HCT116 (cell line): Measurements from ENCODE around the gene AEBP2. TPM values are rescaled to one million over a fixed set of nuclear protein-coding genes. Genes with fewer than 3 reads are reported as not detected.

ENCODE experiments used
- ATAC-seq: fragments of 200-7000 bp; cut with Tn5 transposase; 2 replicates; pipeline ENCODE4 v1.9.1; 2020; ENCODE audit warnings: mild to moderate bottlenecking, moderate library complexity
- BruUV-seq: library from RNA; stranded (reverse); fragments of 400-500 nt; replicated peaks from 2 replicates; lab custom pipeline; 2021; lab: Mats Ljungman, UMichigan
- CTCF ChIA-PET: fragments of 300-600 bp; sonication (Branson Sonifier 250); formaldehyde crosslinking; loops from one replicate; lab custom pipeline; 2021; ENCODE audit warnings: antibody characterized with exemption; lab: Charles Lee
- POLR2A ChIA-PET: fragments of 300-600, 350-600 bp; sonication (Branson Sonifier 250); formaldehyde crosslinking; loops from one replicate; lab custom pipeline; 2021; ENCODE audit warnings: antibody characterized with exemption; lab: Charles Lee
- RAD21 ChIA-PET, 2 experiments: fragments of 300-600 bp; sonication (Branson Sonifier 250); formaldehyde crosslinking; loops; one replicate each; lab custom pipeline; 2023; ENCODE audit warnings: low total read pairs in 2 of 2; ENCODE audit not compliant: uncharacterized antibody in 2 of 2, unreplicated experiment in 2 of 2, low non-redundant PET in 1 of 2; lab: Charles Lee
- DNase-seq: peaks from one replicate; pipeline ENCODE4 v3.0.0-alpha.2; 2010; ENCODE audit warnings: low read depth, low spot score
- H2AFZ ChIP-seq: fragments of 200-600 bp; shearing (Covaris generic), sonication (generic); 2 replicates; pipeline ENCODE4 v1.6.1; 2017; ENCODE audit warnings: low read depth, mixed run types, mixed read lengths, antibody characterized with exemption, low read length; ENCODE audit not compliant: poor library complexity, severe bottlenecking
- H3K27ac ChIP-seq: 2 replicates; pipeline ENCODE4 v1.5.1; 2012; ENCODE audit warnings: low read depth, low read length
- H3K27me3 ChIP-seq: fragments of 200-600 bp; sonication (generic); 2 replicates; pipeline ENCODE4 v1.6.1; 2016; ENCODE audit warnings: mixed run types, low read length, mixed read lengths; ENCODE audit not compliant: insufficient read depth
- H3K36me3 ChIP-seq, 2 experiments: fragments of 200-500 bp in 1 of 2; fragments of 200-600 bp in 1 of 2; sonication (Bioruptor generic) in 1 of 2; sonication (generic) in 1 of 2; 2 replicates each; pipeline versions ENCODE4 v1.5.1 to v1.6.1; 2014 to 2016; ENCODE audit warnings: low read length in 2 of 2, inconsistent platforms in 1 of 2, mixed read lengths in 1 of 2, mixed run types in 1 of 2; ENCODE audit not compliant: insufficient read depth in 2 of 2, control insufficient read depth in 1 of 2
- H3K4me1 ChIP-seq, 2 experiments: fragments of 200-600 bp in 1 of 2; sonication (generic) in 1 of 2; 2 replicates each; pipeline versions ENCODE4 v1.5.1 to v1.6.1; 2012 to 2017; ENCODE audit warnings: low read length in 2 of 2, inconsistent platforms in 1 of 2, mild to moderate bottlenecking in 1 of 2, mixed read lengths in 1 of 2, mixed run types in 1 of 2, moderate library complexity in 1 of 2; ENCODE audit not compliant: insufficient read depth in 2 of 2, control insufficient read depth in 1 of 2
- H3K4me2 ChIP-seq: fragments of 200-600 bp; sonication (generic); 2 replicates; pipeline ENCODE4 v1.6.1; 2017; ENCODE audit warnings: mixed run types, low read length, mixed read lengths
- H3K4me3 ChIP-seq, 2 experiments: fragments of 200-600 bp in 1 of 2; sonication (generic) in 1 of 2; replicated peaks in 1 of 2; 2 replicates each; pipeline ENCODE4 v1.5.1; 2011 to 2016; ENCODE audit warnings: low read length in 2 of 2, control low read depth in 1 of 2, low read depth in 1 of 2, mild to moderate bottlenecking in 1 of 2, mixed read lengths in 1 of 2, mixed run types in 1 of 2
- H3K79me2 ChIP-seq: fragments of 200-600 bp; sonication (generic); 2 replicates; pipeline ENCODE4 v1.6.1; 2017; ENCODE audit warnings: mild to moderate bottlenecking, mixed run types, low read length, moderate library complexity, mixed read lengths; ENCODE audit not compliant: insufficient read depth
- H3K9ac ChIP-seq: fragments of 200-600 bp; sonication (generic); 2 replicates; pipeline ENCODE4 v1.6.1; 2016; ENCODE audit warnings: low read length, mixed read lengths
- H3K9me2 ChIP-seq: fragments of 200-600 bp; sonication (generic), shearing (Covaris generic); 2 replicates; pipeline ENCODE4 v1.6.1; 2017; ENCODE audit warnings: mixed run types, mild to moderate bottlenecking, moderate library complexity; ENCODE audit not compliant: insufficient read depth
- H3K9me3 ChIP-seq, 2 experiments: fragments of 200-500 bp in 1 of 2; fragments of 200-600 bp in 1 of 2; sonication (Bioruptor generic) in 1 of 2; sonication (generic) in 1 of 2; 2 replicates each; pipeline ENCODE4 v1.6.1; 2014 to 2017; ENCODE audit warnings: low read length in 2 of 2, mixed read lengths in 2 of 2, inconsistent platforms in 1 of 2, low read depth in 1 of 2, mild to moderate bottlenecking in 1 of 2, mixed run types in 1 of 2, moderate library complexity in 1 of 2; ENCODE audit not compliant: control insufficient read depth in 1 of 2, insufficient read depth in 1 of 2
- H4K20me1 ChIP-seq: fragments of 200-600 bp; sonication (generic), shearing (Covaris generic); 2 replicates; pipeline ENCODE4 v1.6.1; 2017; ENCODE audit warnings: mixed run types, mild to moderate bottlenecking, moderate library complexity; ENCODE audit not compliant: insufficient read depth
- CBX3 ChIP-seq: IDR thresholded peaks from 2 replicates; pipeline ENCODE4 v1.6.1; 2012; ENCODE audit warnings: low read depth
- CEBPB ChIP-seq: IDR thresholded peaks from 2 replicates; pipeline ENCODE4 v1.6.1; 2012; ENCODE audit warnings: low read depth
- EGR1 ChIP-seq: IDR thresholded peaks from 2 replicates; pipeline ENCODE4 v1.6.1; 2012; ENCODE audit warnings: low read depth
- ELF1 ChIP-seq: IDR thresholded peaks from 2 replicates; pipeline ENCODE4 v1.6.1; 2012; ENCODE audit warnings: low read depth, borderline replicate concordance
- EZH2 ChIP-seq: fragments of 200-600 bp; sonication (generic); IDR thresholded peaks from 2 replicates; pipeline ENCODE4 v1.6.1; 2017; ENCODE audit warnings: antibody characterized with exemption, mixed run types
- FOSL1 ChIP-seq: IDR thresholded peaks from 2 replicates; pipeline ENCODE4 v1.6.1; 2012; ENCODE audit warnings: low read depth
- RAD21 ChIP-seq: IDR thresholded peaks from 2 replicates; pipeline ENCODE4 v1.6.1; 2012; ENCODE audit warnings: low read depth, mild to moderate bottlenecking
- SP1 ChIP-seq: IDR thresholded peaks from 2 replicates; pipeline ENCODE4 v1.6.1; 2012; ENCODE audit warnings: low read depth
- SRF ChIP-seq: IDR thresholded peaks from 2 replicates; pipeline ENCODE4 v1.6.1; 2012; ENCODE audit warnings: low read depth
- TCF7L2 ChIP-seq: IDR thresholded peaks from 2 replicates; pipeline ENCODE4 v1.7.0; 2011; ENCODE audit warnings: borderline replicate concordance, inconsistent platforms; ENCODE audit not compliant: insufficient read depth, insufficient read length; ENCODE audit errors: extremely low read depth
- ZFX ChIP-seq: fragments of 450-650 bp; IDR thresholded peaks from 2 replicates; pipeline ENCODE4 v1.6.1; 2017
- ZNF274 ChIP-seq: fragments of 200-500 bp; sonication (Bioruptor generic); IDR thresholded peaks from 2 replicates; pipeline ENCODE4 v1.6.1; 2014; ENCODE audit warnings: mild to moderate bottlenecking, low read depth, low read length, inconsistent platforms
- intact Hi-C: fragments of 100-400 bp; cut with micrococcal nuclease; formaldehyde crosslinking; loops from 2 replicates; pipeline ENCODE4 v1.10.0; 2022
- total RNA-seq: library from RNA; stranded (reverse); gene quantifications from one replicate; pipeline ENCODE4 v1.2.1, GENCODE V29; 2021; ENCODE audit not compliant: unreplicated experiment
- TF ChIP-seq, protein P1 (sequence below): IDR thresholded peaks from 2 replicates; pipeline ENCODE4 v1.6.1; 2011; ENCODE audit warnings: mild to moderate bottlenecking, low read length, moderate library complexity; ENCODE audit not compliant: insufficient replicate concordance; ENCODE audit errors: extremely low read depth
- TF ChIP-seq, protein P2 (sequence below), 3 experiments: fragments of 200-600 bp in 1 of 3; sonication (generic) in 1 of 3; IDR thresholded peaks in 2 of 3; conservative IDR thresholded peaks in 1 of 3; 2 replicates each; pipeline ENCODE4 v1.5.1; 2012 to 2017; ENCODE audit warnings: low read depth in 2 of 3, low read length in 2 of 3, antibody characterized with exemption in 1 of 3, borderline replicate concordance in 1 of 3, control low read depth in 1 of 3, mild to moderate bottlenecking in 1 of 3, mixed read lengths in 1 of 3, mixed run types in 1 of 3, moderate library complexity in 1 of 3; ENCODE audit not compliant: insufficient read depth in 1 of 3

The AEBP2 gene
- total RNA-seq, 1 experiment from 2014 or later, result 44.6 TPM

DNA sequence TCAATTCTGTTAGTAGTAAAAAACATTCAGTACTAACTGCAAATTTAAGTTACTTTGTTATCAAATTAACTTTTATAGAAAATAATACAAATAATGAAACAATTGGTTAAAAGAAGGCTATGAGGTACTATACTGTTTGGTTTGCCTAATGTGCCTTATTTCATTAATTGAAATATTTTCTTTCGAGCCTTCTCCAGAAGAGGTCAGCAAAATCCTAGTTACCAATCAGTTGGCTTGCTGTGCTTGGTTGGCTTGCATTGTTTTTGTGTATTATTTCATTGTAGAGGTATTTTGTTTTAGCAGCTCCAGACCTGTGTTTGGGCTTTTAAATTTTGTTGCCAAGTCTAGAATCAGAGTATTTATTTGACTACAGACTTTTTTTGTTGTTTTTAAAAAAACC is 68.5 kb downstream of the AEBP2 start:
- ChIA-PET CTCF (no interaction called here), POLR2A (no interaction called here)

DNA sequence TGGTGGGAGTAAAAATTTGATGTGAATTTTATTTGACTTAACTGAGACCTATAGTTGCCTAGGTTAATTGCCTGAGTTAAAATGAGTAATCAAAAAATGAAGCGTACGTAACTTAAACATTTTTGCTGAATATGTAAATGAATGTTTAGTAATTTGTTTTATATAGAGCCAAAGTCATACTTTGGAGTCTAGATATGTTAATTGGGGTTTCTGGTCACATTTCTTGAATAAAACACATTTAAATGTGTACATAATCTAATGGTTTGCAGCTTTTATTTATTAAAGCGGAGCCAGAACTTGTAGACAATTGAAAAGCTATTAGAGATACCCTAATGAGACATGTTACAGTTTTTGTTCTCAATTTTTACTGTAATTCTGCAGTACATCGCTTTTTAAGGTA is 71.2 kb downstream of the AEBP2 start:
- Histone ChIP-seq H3K9ac (no peak overlapping the region), H3K9me3 (no peaks in the 10 kb centered on the region), H3K27me3 (no peaks in the 10 kb centered on the region), H4K20me1 (no peaks in the 10 kb centered on the region), H3K4me3 (no peak overlapping the region), H3K36me3 (no peaks in the 10 kb centered on the region), H2AFZ (no peak overlapping the region), H3K79me2 (peaks cover 63% of the 10 kb centered on the region), H3K27ac (no peak overlapping the region), H3K9me2 (no peaks in the 10 kb centered on the region), H3K4me1 (peaks cover 10 to 15% of the 10 kb centered on the region in 2 experiments), H3K4me2 (no peak overlapping the region)
- ChIA-PET RAD21 (no interaction called here), CTCF (no interaction called here), POLR2A (no interaction called here)
- TF ChIP-seq CBX3, result no peak
- TF ChIP-seq CEBPB, result no peak
- no peak for TF ChIP-seq ZFX
- no peak for TF ChIP-seq ELF1
- no peak for TF ChIP-seq TCF7L2
- TF ChIP-seq EZH2, result no peak
- TF ChIP-seq, protein P1, sequence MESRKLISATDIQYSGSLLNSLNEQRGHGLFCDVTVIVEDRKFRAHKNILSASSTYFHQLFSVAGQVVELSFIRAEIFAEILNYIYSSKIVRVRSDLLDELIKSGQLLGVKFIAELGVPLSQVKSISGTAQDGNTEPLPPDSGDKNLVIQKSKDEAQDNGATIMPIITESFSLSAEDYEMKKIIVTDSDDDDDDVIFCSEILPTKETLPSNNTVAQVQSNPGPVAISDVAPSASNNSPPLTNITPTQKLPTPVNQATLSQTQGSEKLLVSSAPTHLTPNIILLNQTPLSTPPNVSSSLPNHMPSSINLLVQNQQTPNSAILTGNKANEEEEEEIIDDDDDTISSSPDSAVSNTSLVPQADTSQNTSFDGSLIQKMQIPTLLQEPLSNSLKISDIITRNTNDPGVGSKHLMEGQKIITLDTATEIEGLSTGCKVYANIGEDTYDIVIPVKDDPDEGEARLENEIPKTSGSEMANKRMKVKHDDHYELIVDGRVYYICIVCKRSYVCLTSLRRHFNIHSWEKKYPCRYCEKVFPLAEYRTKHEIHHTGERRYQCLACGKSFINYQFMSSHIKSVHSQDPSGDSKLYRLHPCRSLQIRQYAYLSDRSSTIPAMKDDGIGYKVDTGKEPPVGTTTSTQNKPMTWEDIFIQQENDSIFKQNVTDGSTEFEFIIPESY, result no peak
- no peak for TF ChIP-seq SRF
- TF ChIP-seq SP1, result no peak
- no peak for TF ChIP-seq EGR1
- TF ChIP-seq RAD21, result no peak
- no peak for TF ChIP-seq ZNF274
- DNase-seq (no peak), ATAC-seq (no peak)
- intact Hi-C loops, result no loop called here
- no TSS peak for BruUV-seq

More for the DNA sequence above, 68.5 kb downstream of the AEBP2 start:
- no peak overlapping the region for H2AFZ ChIP-seq
- no peaks in the 10 kb centered on the region for H4K20me1 ChIP-seq
- H3K9me2 ChIP-seq, result no peaks in the 10 kb centered on the region
- TF ChIP-seq ELF1 (no peak), FOSL1 (no peak), RAD21 (peak; percentile 40)
- TF ChIP-seq, protein P2, sequence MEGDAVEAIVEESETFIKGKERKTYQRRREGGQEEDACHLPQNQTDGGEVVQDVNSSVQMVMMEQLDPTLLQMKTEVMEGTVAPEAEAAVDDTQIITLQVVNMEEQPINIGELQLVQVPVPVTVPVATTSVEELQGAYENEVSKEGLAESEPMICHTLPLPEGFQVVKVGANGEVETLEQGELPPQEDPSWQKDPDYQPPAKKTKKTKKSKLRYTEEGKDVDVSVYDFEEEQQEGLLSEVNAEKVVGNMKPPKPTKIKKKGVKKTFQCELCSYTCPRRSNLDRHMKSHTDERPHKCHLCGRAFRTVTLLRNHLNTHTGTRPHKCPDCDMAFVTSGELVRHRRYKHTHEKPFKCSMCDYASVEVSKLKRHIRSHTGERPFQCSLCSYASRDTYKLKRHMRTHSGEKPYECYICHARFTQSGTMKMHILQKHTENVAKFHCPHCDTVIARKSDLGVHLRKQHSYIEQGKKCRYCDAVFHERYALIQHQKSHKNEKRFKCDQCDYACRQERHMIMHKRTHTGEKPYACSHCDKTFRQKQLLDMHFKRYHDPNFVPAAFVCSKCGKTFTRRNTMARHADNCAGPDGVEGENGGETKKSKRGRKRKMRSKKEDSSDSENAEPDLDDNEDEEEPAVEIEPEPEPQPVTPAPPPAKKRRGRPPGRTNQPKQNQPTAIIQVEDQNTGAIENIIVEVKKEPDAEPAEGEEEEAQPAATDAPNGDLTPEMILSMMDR (IDR thresholded peaks at IDR 0.05 in 2 of 3, conservative IDR thresholded peaks at IDR 0.05 in 1 of 3; ENCODE audit: borderline replicate concordance in 1 of 3, insufficient read depth in 1 of 3, low read depth in 2 of 3, low read length in 2 of 3), result peak in 1 of 3 experiments; percentile 13; a peak in 1 of 6 replicates
- no peak overlapping the region for H3K9ac ChIP-seq
- no peak overlapping the region for H3K4me3 ChIP-seq
- H3K36me3 ChIP-seq, result no peaks in the 10 kb centered on the region
- no peaks in the 10 kb centered on the region for H3K27me3 ChIP-seq
- peaks cover 72% of the 10 kb centered on the region for H3K79me2 ChIP-seq
- H3K27ac ChIP-seq, result no peak overlapping the region
- H3K4me2 ChIP-seq, result no peak overlapping the region
- intact Hi-C loops, result no loop called here
- ATAC-seq, result no peak
- RAD21 ChIA-PET, result no interaction called here
- no TSS peak for BruUV-seq
- H3K4me1 ChIP-seq, result no peaks in the 10 kb centered on the region; a peak in 1 of 4 replicates
- DNase-seq, result no peak
- no peaks in the 10 kb centered on the region for H3K9me3 ChIP-seq
